ENCODE measurements around the gene ZBTB21. TPM values are rescaled to one million over a fixed set of nuclear protein-coding genes. Genes with fewer than 3 reads are reported as not detected.

ZBTB21 gene
- total RNA-seq, 1 experiment from 2014 or later: 17.9 TPM

- ATAC-seq (no peak), DNase-seq (ENCODE audit: low read depth, low spot score) (no peak)
- no peaks in the 10 kb centered on the region for H3K27me3 ChIP-seq (ENCODE audit: control insufficient read depth, insufficient read depth, low read length)
- TF ChIP-seq REST (IDR thresholded peaks at IDR 0.05; ENCODE audit: insufficient read depth in 1 of 2, low read depth in 2 of 2, low read length in 1 of 2): peak; percentile 70 to 81
- TF ChIP-seq TCF7L2 (IDR thresholded peaks at IDR 0.05; ENCODE audit: low read depth, low read length): no peak
- in situ Hi-C loops (cut with HindIII; ENCODE audit: low pct_unique_long_range_greater_than_20kb, low sequenced_read_pairs): no loop called here
- CTCF ChIA-PET: interaction anchor here (0.6 kb wide), 1 partner anchor 43 kb away, joined by 5 read pairs; no protein-coding TSS in a partner anchor
- no peak overlapping the region for H3K27ac ChIP-seq (ENCODE audit: low read length)
- intact Hi-C loops (cut with micrococcal nuclease; ENCODE audit: unreplicated experiment): no loop called here
- no peaks in the 10 kb centered on the region for H3K4me1 ChIP-seq (ENCODE audit: control insufficient read depth, insufficient read depth, low read length)
- POLR2A ChIA-PET: interaction anchor here (0.5 kb wide), 1 partner anchor 189 kb away, joined by 3 read pairs; no protein-coding TSS in a partner anchor
- H3K36me3 ChIP-seq (ENCODE audit: control insufficient read depth, insufficient read depth, low read length): no peaks in the 10 kb centered on the region
- H3K9me3 ChIP-seq (ENCODE audit: control insufficient read depth, insufficient read depth, low read depth, low read length): no peaks in the 10 kb centered on the region
- BruUV-seq (replicated peaks): no TSS peak
- no peak overlapping the region for H3K4me3 ChIP-seq (ENCODE audit: low read depth in 2 of 2, low read length in 2 of 2)
These were observed 34.5 kb downstream of the ZBTB21 start for GRCh38 chr21:41975391-41976272.

- ChIA-PET CTCF (no interaction called here), POLR2A (no interaction called here)
- no TSS peak for BruUV-seq (replicated peaks)
- Histone ChIP-seq H3K27me3 (ENCODE audit: control insufficient read depth, insufficient read depth, low read length) (no peaks in the 10 kb centered on the region), H3K27ac (ENCODE audit: low read length) (no peak overlapping the region), H3K9me3 (ENCODE audit: control insufficient read depth, insufficient read depth, low read depth, low read length) (no peaks in the 10 kb centered on the region), H3K36me3 (ENCODE audit: control insufficient read depth, insufficient read depth, low read length) (no peaks in the 10 kb centered on the region), H3K4me1 (ENCODE audit: control insufficient read depth, insufficient read depth, low read length) (no peaks in the 10 kb centered on the region), H3K4me3 (ENCODE audit: low read depth in 2 of 2, low read length in 2 of 2) (no peak overlapping the region)
- no peak for ATAC-seq
- TF ChIP-seq CTCF (IDR thresholded peaks at IDR 0.05): no peak
- TF ChIP-seq POLR2AphosphoS5 (IDR thresholded peaks at IDR 0.05; ENCODE audit: low read depth, low read length): no peak
- TF ChIP-seq SIN3A (IDR thresholded peaks at IDR 0.05; ENCODE audit: borderline replicate concordance, insufficient read depth, low read depth, low read length): no peak
- no peak for TF ChIP-seq REST (IDR thresholded peaks at IDR 0.05; ENCODE audit: insufficient read depth in 1 of 2, low read depth in 2 of 2, low read length in 1 of 2)
- no peak for TF ChIP-seq TCF7L2 (IDR thresholded peaks at IDR 0.05; ENCODE audit: low read depth, low read length)
- in situ Hi-C loops (cut with HindIII; ENCODE audit: low pct_unique_long_range_greater_than_20kb, low sequenced_read_pairs): no loop called here
- DNase-seq (ENCODE audit: low read depth, low spot score): no peak
- intact Hi-C loops (cut with micrococcal nuclease; ENCODE audit: unreplicated experiment): no loop called here
These were observed 35.5 kb downstream of the ZBTB21 start for GRCh38 chr21:41974752-41975053.
